ENCODE measurements around the gene TNNT2.

TNNT2 gene

GRCh38 chr1:201383647-201384405 lies 6.3 kb upstream of the TNNT2 start:
- no peaks in the 10 kb centered on the region for H3K4me1 ChIP-seq (ENCODE audit: control insufficient read depth in 5 of 5, insufficient read depth in 5 of 5, low read length in 5 of 5)
- no peaks in the 10 kb centered on the region for H3K36me3 ChIP-seq (ENCODE audit: control insufficient read depth in 5 of 5, insufficient read depth in 5 of 5, low read length in 5 of 5)
- no peak overlapping the region for H3K27ac ChIP-seq (ENCODE audit: low read depth, low read length)
- no peaks in the 10 kb centered on the region for H3K9me3 ChIP-seq (ENCODE audit: control insufficient read depth in 5 of 5, low read length in 5 of 5)
- H3K4me3 ChIP-seq (ENCODE audit: low read depth in 1 of 5, low read length in 5 of 5): no peak overlapping the region
- no peak overlapping the region for H3K9ac ChIP-seq (ENCODE audit: low read length in 5 of 5)
- H3K27me3 ChIP-seq (ENCODE audit: control insufficient read depth in 5 of 5, insufficient read depth in 4 of 5, low read length in 5 of 5): peaks cover 6 to 28% (median 13%) of the 10 kb centered on the region in 5 donors

- H3K9ac ChIP-seq (ENCODE audit: low read length in 5 of 5): no peak overlapping the region
- no peak overlapping the region for H3K27ac ChIP-seq (ENCODE audit: low read depth, low read length)
- H3K4me1 ChIP-seq (ENCODE audit: control insufficient read depth in 5 of 5, insufficient read depth in 5 of 5, low read length in 5 of 5): no peaks in the 10 kb centered on the region
- no peak overlapping the region for H3K4me3 ChIP-seq (ENCODE audit: low read depth in 1 of 5, low read length in 5 of 5)
- peaks cover 3 to 30% (median 21%) of the 10 kb centered on the region in 5 donors for H3K27me3 ChIP-seq (ENCODE audit: control insufficient read depth in 5 of 5, insufficient read depth in 4 of 5, low read length in 5 of 5)
- no peaks in the 10 kb centered on the region for H3K9me3 ChIP-seq (ENCODE audit: control insufficient read depth in 5 of 5, low read length in 5 of 5)
- H3K36me3 ChIP-seq (ENCODE audit: control insufficient read depth in 5 of 5, insufficient read depth in 5 of 5, low read length in 5 of 5): no peaks in the 10 kb centered on the region
These were observed 3.6 kb upstream of the TNNT2 start for GRCh38 chr1:201381130-201381529.

- Histone ChIP-seq H3K27ac (ENCODE audit: low read depth, low read length) (no peak overlapping the region), H3K4me1 (ENCODE audit: control insufficient read depth in 5 of 5, insufficient read depth in 5 of 5, low read length in 5 of 5) (no peaks in the 10 kb centered on the region), H3K27me3 (ENCODE audit: control insufficient read depth in 5 of 5, insufficient read depth in 4 of 5, low read length in 5 of 5) (peaks cover 0 to 40% (median 24%) of the 10 kb centered on the region in 5 donors), H3K9ac (ENCODE audit: low read length in 5 of 5) (no peak overlapping the region), H3K36me3 (ENCODE audit: control insufficient read depth in 5 of 5, insufficient read depth in 5 of 5, low read length in 5 of 5) (no peaks in the 10 kb centered on the region), H3K9me3 (ENCODE audit: control insufficient read depth in 5 of 5, low read length in 5 of 5) (no peaks in the 10 kb centered on the region), H3K4me3 (ENCODE audit: low read depth in 1 of 5, low read length in 5 of 5) (no peak overlapping the region)
These were observed 2.3 kb upstream of the TNNT2 start for GRCh38 chr1:201379733-201380242.

GRCh38 chr1:201378804-201379203 lies 1.3 kb upstream of the TNNT2 start:
- H3K27me3 ChIP-seq (ENCODE audit: control insufficient read depth in 5 of 5, insufficient read depth in 4 of 5, low read length in 5 of 5): peaks cover 0 to 40% (median 21%) of the 10 kb centered on the region in 5 donors
- H3K4me1 ChIP-seq (ENCODE audit: control insufficient read depth in 5 of 5, insufficient read depth in 5 of 5, low read length in 5 of 5): peaks cover 0 to 1% (median 0%) of the 10 kb centered on the region in 5 donors
- no peaks in the 10 kb centered on the region for H3K36me3 ChIP-seq (ENCODE audit: control insufficient read depth in 5 of 5, insufficient read depth in 5 of 5, low read length in 5 of 5)
- H3K27ac ChIP-seq (ENCODE audit: low read depth, low read length): no peak overlapping the region
- no peak overlapping the region for H3K4me3 ChIP-seq (ENCODE audit: low read depth in 1 of 5, low read length in 5 of 5)
- H3K9ac ChIP-seq (ENCODE audit: low read length in 5 of 5): no peak overlapping the region
- no peaks in the 10 kb centered on the region for H3K9me3 ChIP-seq (ENCODE audit: control insufficient read depth in 5 of 5, low read length in 5 of 5)

- Histone ChIP-seq H3K4me1 (ENCODE audit: control insufficient read depth in 5 of 5, insufficient read depth in 5 of 5, low read length in 5 of 5) (peaks cover 0 to 1% (median 0%) of the 10 kb centered on the region in 5 donors), H3K36me3 (ENCODE audit: control insufficient read depth in 5 of 5, insufficient read depth in 5 of 5, low read length in 5 of 5) (no peaks in the 10 kb centered on the region), H3K9me3 (ENCODE audit: control insufficient read depth in 5 of 5, low read length in 5 of 5) (no peaks in the 10 kb centered on the region), H3K27ac (ENCODE audit: low read depth, low read length) (no peak overlapping the region), H3K27me3 (ENCODE audit: control insufficient read depth in 5 of 5, insufficient read depth in 4 of 5, low read length in 5 of 5) (peaks cover 0 to 48% (median 24%) of the 10 kb centered on the region in 5 donors), H3K4me3 (ENCODE audit: low read depth in 1 of 5, low read length in 5 of 5) (no peak overlapping the region), H3K9ac (ENCODE audit: low read length in 5 of 5) (no peak overlapping the region)
These were observed 761 bp downstream of the TNNT2 start for GRCh38 chr1:201376464-201377374.

- H3K9me3 ChIP-seq (ENCODE audit: control insufficient read depth in 5 of 5, low read length in 5 of 5): no peaks in the 10 kb centered on the region
- no peaks in the 10 kb centered on the region for H3K36me3 ChIP-seq (ENCODE audit: control insufficient read depth in 5 of 5, insufficient read depth in 5 of 5, low read length in 5 of 5)
- no peak overlapping the region for H3K27ac ChIP-seq (ENCODE audit: low read depth, low read length)
These were observed 1.4 kb downstream of the TNNT2 start for GRCh38 chr1:201376107-201376463.

GRCh38 chr1:201375169-201375568 lies 2.3 kb downstream of the TNNT2 start:
- Histone ChIP-seq H3K4me1 (ENCODE audit: control insufficient read depth in 5 of 5, insufficient read depth in 5 of 5, low read length in 5 of 5) (peaks cover 0 to 1% (median 0%) of the 10 kb centered on the region in 5 donors), H3K9ac (ENCODE audit: low read length in 5 of 5) (no peak overlapping the region), H3K9me3 (ENCODE audit: control insufficient read depth in 5 of 5, low read length in 5 of 5) (no peaks in the 10 kb centered on the region), H3K27ac (ENCODE audit: low read depth, low read length) (no peak overlapping the region), H3K27me3 (ENCODE audit: control insufficient read depth in 5 of 5, insufficient read depth in 4 of 5, low read length in 5 of 5) (peaks cover 0 to 48% (median 26%) of the 10 kb centered on the region in 5 donors), H3K36me3 (ENCODE audit: control insufficient read depth in 5 of 5, insufficient read depth in 5 of 5, low read length in 5 of 5) (no peaks in the 10 kb centered on the region), H3K4me3 (ENCODE audit: low read depth in 1 of 5, low read length in 5 of 5) (no peak overlapping the region)

More at GRCh38 chr1:201376107-201376463, 1.4 kb downstream of the TNNT2 start:
- Histone ChIP-seq H3K9ac (ENCODE audit: low read length in 5 of 5) (no peak overlapping the region), H3K27me3 (ENCODE audit: control insufficient read depth in 5 of 5, insufficient read depth in 4 of 5, low read length in 5 of 5) (peaks cover 0 to 48% (median 24%) of the 10 kb centered on the region in 5 donors), H3K4me3 (ENCODE audit: low read depth in 1 of 5, low read length in 5 of 5) (no peak overlapping the region), H3K4me1 (ENCODE audit: control insufficient read depth in 5 of 5, insufficient read depth in 5 of 5, low read length in 5 of 5) (peaks cover 0 to 1% (median 0%) of the 10 kb centered on the region in 5 donors)

- Histone ChIP-seq H3K27ac (ENCODE audit: low read depth, low read length) (no peak overlapping the region), H3K27me3 (ENCODE audit: control insufficient read depth in 5 of 5, insufficient read depth in 4 of 5, low read length in 5 of 5) (peaks cover 2 to 50% (median 30%) of the 10 kb centered on the region in 5 donors), H3K36me3 (ENCODE audit: control insufficient read depth in 5 of 5, insufficient read depth in 5 of 5, low read length in 5 of 5) (no peaks in the 10 kb centered on the region), H3K9me3 (ENCODE audit: control insufficient read depth in 5 of 5, low read length in 5 of 5) (no peaks in the 10 kb centered on the region), H3K9ac (ENCODE audit: low read length in 5 of 5) (no peak overlapping the region), H3K4me3 (ENCODE audit: low read depth in 1 of 5, low read length in 5 of 5) (no peak overlapping the region), H3K4me1 (ENCODE audit: control insufficient read depth in 5 of 5, insufficient read depth in 5 of 5, low read length in 5 of 5) (peaks cover 0 to 3% (median 1%) of the 10 kb centered on the region in 5 donors)
These were observed 3.1 kb downstream of the TNNT2 start for GRCh38 chr1:201374364-201374763.

- Histone ChIP-seq H3K27ac (ENCODE audit: low read depth, low read length) (no peak overlapping the region), H3K4me3 (ENCODE audit: low read depth in 1 of 5, low read length in 5 of 5) (no peak overlapping the region), H3K27me3 (ENCODE audit: control insufficient read depth in 5 of 5, insufficient read depth in 4 of 5, low read length in 5 of 5) (peaks cover 4 to 43% (median 33%) of the 10 kb centered on the region in 5 donors), H3K4me1 (ENCODE audit: control insufficient read depth in 5 of 5, insufficient read depth in 5 of 5, low read length in 5 of 5) (peaks cover 0 to 10% (median 1%) of the 10 kb centered on the region in 5 donors), H3K36me3 (ENCODE audit: control insufficient read depth in 5 of 5, insufficient read depth in 5 of 5, low read length in 5 of 5) (no peaks in the 10 kb centered on the region), H3K9ac (ENCODE audit: low read length in 5 of 5) (no peak overlapping the region), H3K9me3 (ENCODE audit: control insufficient read depth in 5 of 5, low read length in 5 of 5) (no peaks in the 10 kb centered on the region)
These were observed 5.7 kb downstream of the TNNT2 start for GRCh38 chr1:201371792-201372191.
